GM18951 (cell line): Measurements from ENCODE around the gene CAPN11.
A peak's percentile ranks its signal among the peaks of the same experiment; 100 is the strongest.

Experiments
- POLR2A ChIP-seq: IDR thresholded peaks from 4 replicates; pipeline ENCODE4 v1.6.1; 2011; ENCODE audit warnings: mild to moderate bottlenecking; ENCODE audit not compliant: insufficient read length, insufficient read depth; ENCODE audit errors: extremely low read depth
- in situ Hi-C: fragments of 300-500 bp; cut with MboI; formaldehyde crosslinking; loops from one replicate; pipeline ENCODE4 v1.12.0; 2022; ENCODE audit warnings: low sequenced_read_pairs, mixed read lengths, inconsistent platforms; ENCODE audit not compliant: unreplicated experiment

The CAPN11 gene

DNA sequence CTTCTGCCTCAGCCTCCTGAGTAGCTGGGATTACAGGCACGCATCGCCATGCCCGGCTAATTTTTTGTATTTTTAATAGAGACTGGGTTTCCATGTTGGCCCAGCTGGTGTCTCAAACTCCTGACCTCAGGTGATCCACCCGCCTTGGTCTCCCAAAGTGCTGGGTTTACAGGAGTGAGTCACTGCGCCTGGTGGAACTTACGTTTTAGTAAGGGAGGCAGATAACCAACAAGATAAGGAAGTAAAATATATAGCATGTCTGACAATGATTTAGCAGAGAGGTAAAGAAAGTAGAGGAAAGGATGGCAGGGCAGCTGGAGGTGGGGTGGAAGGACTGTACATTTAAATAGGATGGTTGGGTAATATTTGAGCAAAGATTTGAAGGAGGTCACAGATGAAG lies 45.3 kb downstream of the CAPN11 start:
- in situ Hi-C loops = no loop called here
- TF ChIP-seq POLR2A = no peak

GRCh38 chr6:44207966-44208365 lies 49.3 kb downstream of the CAPN11 start:
- in situ Hi-C loops = no loop called here
- no peak for TF ChIP-seq POLR2A

DNA sequence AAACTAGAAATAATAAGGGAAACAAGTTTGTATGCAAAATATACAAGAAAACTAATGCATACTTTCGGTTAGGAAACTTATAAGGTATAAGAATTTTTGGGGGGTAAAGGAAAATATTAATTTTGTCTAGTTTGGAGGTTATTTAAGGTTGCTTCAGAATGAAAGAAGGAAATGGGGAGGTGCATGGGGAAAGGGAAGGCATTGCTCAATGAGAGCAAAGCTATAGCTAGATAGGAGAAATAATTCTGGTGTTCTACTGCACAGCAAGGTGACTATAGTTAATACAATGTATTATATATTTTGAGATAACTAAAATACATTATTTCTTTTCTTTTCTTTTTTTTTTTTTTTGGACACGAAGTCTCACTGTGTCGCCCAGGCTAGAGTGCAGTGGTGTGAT lies 52.7 kb downstream of the CAPN11 start:
- TF ChIP-seq POLR2A = no peak
- in situ Hi-C loops = no loop called here

DNA sequence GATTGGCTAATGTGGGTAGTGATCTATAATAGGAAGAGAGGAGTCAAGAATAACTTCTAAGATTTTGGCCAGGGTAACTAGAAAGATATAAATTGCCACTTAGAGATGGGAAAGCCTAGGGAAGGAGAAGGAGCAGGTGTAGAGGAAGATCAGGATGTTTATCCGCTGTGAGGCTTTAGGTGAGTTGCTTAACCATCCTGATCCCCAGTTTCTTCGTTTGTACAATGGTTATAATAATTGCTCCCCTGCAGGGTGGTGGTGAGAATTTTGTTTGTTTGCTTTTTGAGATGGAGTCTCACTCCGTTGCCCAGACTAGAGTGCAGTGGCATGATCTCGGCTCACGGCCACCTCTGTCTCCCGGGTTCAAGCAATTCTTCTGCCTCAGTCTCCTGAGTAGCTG lies 55.7 kb downstream of the CAPN11 start:
- TF ChIP-seq POLR2A = no peak
- in situ Hi-C loops = no loop called here

- in situ Hi-C loops = no loop called here
- no peak for TF ChIP-seq POLR2A
Observed at GRCh38 chr6:44216677-44217331, 58.2 kb downstream of the CAPN11 start, which contains the start of gene MYMX. Gene MYMX, plus strand, starts transcription at chr6:44216926. Its CDS starts 546 bp downstream, at chr6:44217472.

- TF ChIP-seq POLR2A = no peak
- in situ Hi-C loops = no loop called here
Observed at GRCh38 chr6:44217332-44218143, 58.9 kb downstream of the CAPN11 start.

GRCh38 chr6:44219053-44219814 lies 60.6 kb downstream of the CAPN11 start:
- in situ Hi-C loops = no loop called here
- TF ChIP-seq POLR2A = peak; percentile 67

DNA sequence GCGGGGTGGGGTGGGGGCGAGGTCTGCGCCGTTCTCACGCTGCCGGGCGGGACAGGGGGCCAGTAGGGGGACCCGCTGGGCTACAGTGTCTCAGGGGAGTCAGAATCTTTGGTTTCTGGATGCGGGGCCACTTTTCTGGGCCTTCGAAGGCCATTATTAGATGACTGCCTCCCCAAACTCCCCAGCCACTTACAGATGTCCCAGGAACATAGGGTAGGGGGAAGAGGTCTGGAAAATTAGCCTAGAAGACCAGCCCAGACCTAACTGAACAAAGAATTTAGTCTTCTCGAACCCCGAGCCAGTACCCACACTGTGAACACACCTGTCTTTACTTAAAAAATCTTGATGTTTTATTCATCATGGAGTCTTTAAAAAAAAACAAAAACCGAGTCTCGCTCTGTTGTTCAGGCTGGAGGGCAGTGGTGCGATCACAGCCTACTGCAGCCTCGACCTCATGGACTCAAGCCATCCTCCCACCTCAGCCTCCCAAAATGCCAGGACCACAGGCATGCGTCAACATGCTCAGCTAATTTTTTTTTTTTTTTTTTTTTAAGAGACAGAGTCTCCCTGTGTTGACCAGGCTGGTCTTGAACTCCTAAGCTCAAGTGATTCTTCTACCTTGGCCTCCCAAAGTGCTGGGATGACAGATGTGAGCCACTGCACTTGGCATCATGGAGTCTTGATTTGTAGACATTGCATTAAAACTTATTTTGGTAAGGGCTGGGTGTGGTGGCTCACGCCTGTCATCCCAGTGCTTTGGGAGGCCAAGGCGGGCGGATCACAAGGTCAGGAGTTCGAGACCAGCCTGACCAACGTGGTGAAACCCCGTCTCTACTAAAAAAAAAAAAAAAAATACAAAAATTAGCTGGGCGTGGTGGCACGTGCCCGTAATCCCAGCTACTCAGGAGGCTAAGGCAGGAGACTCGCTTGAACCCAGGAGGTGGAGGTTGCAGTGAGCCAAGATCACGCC lies 61.5 kb downstream of the CAPN11 start:
- in situ Hi-C loops = no loop called here
- TF ChIP-seq POLR2A = no peak

GRCh38 chr6:44220913-44221290 lies 62.3 kb downstream of the CAPN11 start:
- in situ Hi-C loops = no loop called here
- no peak for TF ChIP-seq POLR2A

DNA sequence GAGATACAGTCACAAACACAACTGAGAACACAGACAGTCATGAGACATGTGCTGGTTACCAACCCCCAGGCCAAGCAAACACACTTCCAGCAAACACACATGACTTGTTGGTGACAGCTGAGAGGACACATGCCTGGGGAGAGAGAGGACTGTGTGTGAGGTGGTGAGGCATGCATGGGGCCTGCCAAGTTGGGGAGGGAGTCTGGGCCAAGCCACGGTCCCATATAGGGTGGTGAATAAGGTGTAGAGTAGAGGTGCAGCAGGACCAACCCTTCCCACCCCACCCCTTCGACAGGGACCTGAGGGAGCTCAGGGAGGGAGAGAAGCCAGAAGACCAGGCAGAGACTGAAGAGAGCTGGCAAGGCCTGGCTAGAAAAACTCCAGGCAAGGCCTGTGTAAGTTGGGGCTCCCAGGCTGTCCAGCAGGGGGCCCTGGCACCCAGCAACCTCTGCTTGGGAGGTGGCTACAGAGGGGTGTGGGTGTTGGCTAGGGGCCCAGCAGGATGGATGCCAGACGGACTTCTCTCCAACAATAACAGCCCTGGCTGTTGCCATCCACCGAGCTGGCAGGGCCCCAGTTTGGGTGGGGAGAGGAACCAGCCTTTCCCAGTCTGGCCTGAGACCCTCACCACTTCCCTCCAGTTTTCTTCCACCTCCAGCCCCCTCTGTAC lies 62.8 kb downstream of the CAPN11 start:
- in situ Hi-C loops = no loop called here
- TF ChIP-seq POLR2A = no peak

GRCh38 chr6:44221961-44222335 lies 63.3 kb downstream of the CAPN11 start:
- in situ Hi-C loops = no loop called here
- no peak for TF ChIP-seq POLR2A

- no peak for TF ChIP-seq POLR2A
- in situ Hi-C loops = no loop called here
Observed at GRCh38 chr6:44222486-44223318, 64.1 kb downstream of the CAPN11 start.
